ENCODE results near the gene ARAF. TPM values are rescaled to one million over a fixed set of nuclear protein-coding genes. Genes with fewer than 3 reads are reported as not detected.

The ARAF gene
- polyA plus RNA-seq, 1 donor, result 45.0 TPM

DNA sequence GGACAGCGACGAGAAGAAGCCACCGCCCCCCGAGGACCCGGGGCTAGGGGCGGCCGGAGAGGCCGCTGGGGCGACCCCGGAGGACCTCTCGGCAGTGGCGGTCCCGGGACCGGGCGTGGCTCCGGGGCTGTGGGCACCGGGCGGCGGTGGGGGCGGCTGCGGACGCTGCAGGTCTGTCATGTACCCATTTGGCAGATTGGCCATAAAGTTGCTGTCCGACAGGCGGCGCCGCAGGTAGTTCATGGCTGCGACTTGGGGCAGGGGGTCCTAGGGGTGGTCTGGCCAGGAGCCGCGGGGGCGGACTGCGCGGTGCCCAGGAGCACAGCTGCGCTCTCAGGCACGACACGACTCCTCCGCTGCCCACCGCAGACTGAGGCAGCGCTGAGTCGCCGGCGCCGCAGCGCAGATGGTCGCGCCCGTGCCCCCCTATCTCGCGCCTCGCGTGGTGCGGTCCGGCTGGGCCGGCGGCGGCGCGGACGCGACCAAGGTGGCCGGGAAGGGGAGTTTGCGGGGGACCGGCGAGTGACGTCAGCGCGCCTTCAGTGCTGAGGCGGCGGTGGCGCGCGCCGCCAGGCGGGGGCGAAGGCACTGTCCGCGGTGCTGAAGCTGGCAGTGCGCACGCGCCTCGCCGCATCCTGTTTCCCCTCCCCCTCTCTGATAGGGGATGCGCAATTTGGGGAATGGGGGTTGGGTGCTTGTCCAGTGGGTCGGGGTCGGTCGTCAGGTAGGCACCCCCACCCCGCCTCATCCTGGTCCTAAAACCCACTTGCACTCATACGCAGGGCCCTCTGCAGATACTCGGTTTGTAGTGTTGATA lies 58.7 kb downstream of the ARAF start, which contains the start of gene SYN1:
SYN1 (minus strand) TSS at position 372 of the 817 bp plus-strand sequence; CDS start at position 243, 129 bp downstream.
- DNase-seq (ENCODE audit: low read depth), result peak; percentile 40

DNA sequence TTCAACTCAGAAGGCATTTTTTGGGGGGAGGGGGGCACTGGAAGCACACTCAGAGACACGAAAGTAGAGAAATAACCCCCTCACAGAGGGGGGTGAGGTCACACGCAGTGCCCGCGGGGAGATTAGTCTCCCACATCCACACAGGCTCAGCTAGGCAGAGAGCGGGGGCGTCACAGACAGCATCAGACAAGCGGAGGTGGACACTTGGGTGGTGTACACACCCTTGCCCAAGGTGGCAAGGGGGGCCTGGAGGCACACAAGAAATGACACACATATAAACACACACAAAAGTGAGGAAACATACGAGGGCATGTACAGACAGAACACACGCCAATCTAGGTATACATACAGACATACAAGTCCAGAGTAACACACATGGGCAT lies 59.3 kb downstream of the ARAF start:
- no peak for DNase-seq (ENCODE audit: low read depth)

Other genes starting within 250 kb of the ARAF start
- gene ZNF157, start 190.6 kb upstream of the ARAF start, polyA plus RNA-seq (ENCODE audit: insufficient read length), result 0.35 TPM
- 10.2 TPM for gene ZNF41, start 78.0 kb upstream of the ARAF start, polyA plus RNA-seq (ENCODE audit: insufficient read length)
- 115 TPM for gene TIMP1, start 21.2 kb downstream of the ARAF start, polyA plus RNA-seq (ENCODE audit: insufficient read length)
- gene SYN1, start 58.7 kb downstream of the ARAF start, polyA plus RNA-seq (ENCODE audit: insufficient read length), result 11.6 TPM
- 3.0 TPM for gene CFP, start 68.7 kb downstream of the ARAF start, polyA plus RNA-seq (ENCODE audit: insufficient read length)
- gene ELK1, start 89.4 kb downstream of the ARAF start, polyA plus RNA-seq (ENCODE audit: insufficient read length), result 21.0 TPM
- gene UXT, start 98.0 kb downstream of the ARAF start, polyA plus RNA-seq (ENCODE audit: insufficient read length), result 81.7 TPM

Measured in forelimb muscle (tissue), 1 donor.